HEK293T (cell line): ENCODE measurements around the gene C2CD3.

ENCODE experiments used
- ARNT ChIP-seq: fragments of 450-650 bp; IDR thresholded peaks from 2 replicates; pipeline ENCODE4 v1.6.1; 2017; ENCODE audit warnings: mild to moderate bottlenecking
- BHLHE40 ChIP-seq: fragments of 450-650 bp; IDR thresholded peaks from 2 replicates; pipeline ENCODE4 v1.6.1; 2016; ENCODE audit warnings: mild to moderate bottlenecking, moderate library complexity, borderline replicate concordance
- ELF4 ChIP-seq: fragments of 450-650 bp; IDR thresholded peaks from 2 replicates; pipeline ENCODE4 v1.6.1; 2017; ENCODE audit warnings: antibody characterized with exemption
- FOXA1 ChIP-seq: fragments of 450-650 bp; IDR thresholded peaks from 2 replicates; pipeline ENCODE4 v1.6.1; 2016; ENCODE audit warnings: mild to moderate bottlenecking
- FOXK2 ChIP-seq: fragments of 450-650 bp; IDR thresholded peaks from 2 replicates; pipeline ENCODE4 v1.6.1; 2016; ENCODE audit warnings: mild to moderate bottlenecking
- FOXM1 ChIP-seq: fragments of 450-650 bp; IDR thresholded peaks from 2 replicates; pipeline ENCODE4 v1.6.1; 2017; ENCODE audit warnings: mild to moderate bottlenecking, borderline replicate concordance
- HDGF ChIP-seq: fragments of 450-650 bp; IDR thresholded peaks from 2 replicates; pipeline ENCODE4 v1.6.1; 2017; ENCODE audit warnings: antibody characterized with exemption, borderline replicate concordance
- L3MBTL2 ChIP-seq: fragments of 450-650 bp; conservative IDR thresholded peaks from 2 replicates; pipeline ENCODE4 v1.6.1; 2016; ENCODE audit warnings: mild to moderate bottlenecking
- NFRKB ChIP-seq: fragments of 450-650 bp; IDR thresholded peaks from 2 replicates; pipeline ENCODE4 v1.6.1; 2016; ENCODE audit warnings: mild to moderate bottlenecking, moderate library complexity
- SP1 ChIP-seq: fragments of 450-650 bp; IDR thresholded peaks from 2 replicates; pipeline ENCODE4 v1.6.1; 2017
- SUZ12 ChIP-seq: fragments of 450-650 bp; IDR thresholded peaks from 2 replicates; pipeline ENCODE4 v1.6.1; 2016; ENCODE audit warnings: mild to moderate bottlenecking
- TARDBP ChIP-seq: fragments of 450-650 bp; IDR thresholded peaks from 2 replicates; pipeline ENCODE4 v1.6.1; 2016
- ZNF384 ChIP-seq: fragments of 450-650 bp; IDR thresholded peaks from 2 replicates; pipeline ENCODE4 v1.6.1; 2016
- TF ChIP-seq, protein P1 (sequence below): fragments of 450-650 bp; IDR thresholded peaks from 2 replicates; pipeline ENCODE4 v1.6.1; 2016

DNA sequence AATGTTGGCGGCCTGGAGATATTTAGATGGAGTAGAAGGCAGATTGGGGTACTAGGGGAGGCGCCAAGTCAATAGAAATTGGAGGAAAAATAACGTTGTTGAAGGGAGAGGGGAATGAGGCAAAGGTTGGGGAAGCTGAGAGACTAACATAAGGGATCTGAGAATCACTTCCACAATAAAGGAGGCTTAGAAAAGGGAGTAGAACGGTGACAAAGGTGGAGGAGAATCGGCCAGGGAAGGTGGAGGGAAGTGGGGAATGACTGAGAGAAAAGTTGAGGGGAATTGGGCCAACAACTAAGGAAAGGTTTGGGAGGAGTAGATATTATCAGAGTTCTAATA is 797 bp upstream of the C2CD3 start:
- no peak for TF ChIP-seq TARDBP
- no peak for TF ChIP-seq SUZ12
- no peak for TF ChIP-seq ARNT
- no peak for TF ChIP-seq FOXA1
- no peak for TF ChIP-seq HDGF
- no peak for TF ChIP-seq BHLHE40
- no peak for TF ChIP-seq FOXM1
- TF ChIP-seq ZNF384: no peak
- no peak for TF ChIP-seq SP1
- no peak for TF ChIP-seq ELF4
- TF ChIP-seq, protein P1, sequence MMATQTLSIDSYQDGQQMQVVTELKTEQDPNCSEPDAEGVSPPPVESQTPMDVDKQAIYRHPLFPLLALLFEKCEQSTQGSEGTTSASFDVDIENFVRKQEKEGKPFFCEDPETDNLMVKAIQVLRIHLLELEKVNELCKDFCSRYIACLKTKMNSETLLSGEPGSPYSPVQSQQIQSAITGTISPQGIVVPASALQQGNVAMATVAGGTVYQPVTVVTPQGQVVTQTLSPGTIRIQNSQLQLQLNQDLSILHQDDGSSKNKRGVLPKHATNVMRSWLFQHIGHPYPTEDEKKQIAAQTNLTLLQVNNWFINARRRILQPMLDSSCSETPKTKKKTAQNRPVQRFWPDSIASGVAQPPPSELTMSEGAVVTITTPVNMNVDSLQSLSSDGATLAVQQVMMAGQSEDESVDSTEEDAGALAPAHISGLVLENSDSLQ: no peak
- no peak for TF ChIP-seq NFRKB
- TF ChIP-seq FOXK2: no peak
- TF ChIP-seq L3MBTL2: no peak
